NCI-H2029 (cell line): ENCODE results near the gene POTEI.
"Not testable (repeated sequence)": the region's sequence is repeated elsewhere in the genome, so short reads cannot be mapped to it uniquely, and the experiment has no call there.

Experiments used
- DNase-seq: peaks from one replicate; lab custom pipeline; 2025; lab: John Stamatoyannopoulos, UW

Gene POTEI

DNA sequence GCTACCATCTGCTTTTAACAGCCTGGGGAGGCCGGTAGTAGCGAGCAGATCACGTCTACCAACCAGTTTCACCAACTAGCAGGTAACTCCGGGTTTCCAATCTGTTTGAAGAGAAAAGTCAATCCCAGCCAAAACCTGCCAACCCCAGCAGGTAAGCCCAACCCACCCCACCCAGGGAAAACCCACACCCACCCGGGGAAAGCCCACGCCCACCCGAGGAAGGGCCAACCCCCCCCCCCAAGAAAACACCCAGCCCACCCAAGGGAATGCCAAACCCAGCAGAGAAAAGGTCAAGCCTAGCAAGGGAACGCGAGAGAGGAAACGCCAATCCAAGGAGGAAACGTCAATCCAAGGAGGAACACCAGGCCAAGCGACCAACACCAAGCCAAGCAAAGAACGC lies at the start of gene POTEI:
TSS of gene POTEI (minus strand) at position 101 of the 400 bp plus-strand sequence. CDS start at position 8, 93 bp downstream.
- DNase-seq: not testable (repeated sequence)

DNA sequence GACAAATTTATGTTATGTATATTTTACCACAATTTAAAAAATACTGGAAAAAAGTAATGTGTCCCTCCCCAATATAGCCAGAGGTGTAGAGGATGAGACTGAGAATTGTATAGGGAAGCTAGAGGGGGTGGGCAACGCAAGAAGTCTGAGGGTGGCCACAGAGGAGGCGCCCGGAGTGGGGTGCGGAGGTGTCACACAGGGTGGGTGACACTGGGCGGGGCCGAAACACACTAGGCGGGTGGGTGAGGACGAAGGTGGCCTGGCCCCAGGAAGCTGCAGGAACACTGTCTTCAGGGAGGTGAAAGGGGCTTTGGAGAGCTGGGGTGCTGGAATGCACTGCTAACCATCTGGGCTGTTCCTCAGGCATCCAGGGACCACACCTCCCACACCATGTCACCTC lies 47.3 kb upstream of the POTEI start:
- not testable (repeated sequence) for DNase-seq

DNA sequence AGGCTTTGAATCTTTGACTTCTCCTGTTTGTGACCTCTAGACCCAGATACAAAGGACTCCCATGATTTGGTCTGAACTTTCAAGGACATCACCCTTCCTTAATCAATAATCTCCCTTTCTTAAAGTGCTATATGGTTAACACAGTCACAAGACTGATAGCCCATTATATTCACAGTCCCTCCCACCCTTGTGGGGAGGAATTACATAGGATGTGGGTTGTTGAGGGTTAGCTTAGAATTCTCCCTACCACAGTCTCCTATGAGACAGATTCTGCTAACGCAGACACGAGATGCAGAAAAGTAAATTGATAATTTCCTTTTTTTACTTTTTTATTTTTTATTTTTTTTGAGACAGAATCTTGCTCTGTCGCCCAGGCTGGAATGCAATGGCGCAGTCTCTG lies 45.0 kb upstream of the POTEI start:
- not testable (repeated sequence) for DNase-seq

DNA sequence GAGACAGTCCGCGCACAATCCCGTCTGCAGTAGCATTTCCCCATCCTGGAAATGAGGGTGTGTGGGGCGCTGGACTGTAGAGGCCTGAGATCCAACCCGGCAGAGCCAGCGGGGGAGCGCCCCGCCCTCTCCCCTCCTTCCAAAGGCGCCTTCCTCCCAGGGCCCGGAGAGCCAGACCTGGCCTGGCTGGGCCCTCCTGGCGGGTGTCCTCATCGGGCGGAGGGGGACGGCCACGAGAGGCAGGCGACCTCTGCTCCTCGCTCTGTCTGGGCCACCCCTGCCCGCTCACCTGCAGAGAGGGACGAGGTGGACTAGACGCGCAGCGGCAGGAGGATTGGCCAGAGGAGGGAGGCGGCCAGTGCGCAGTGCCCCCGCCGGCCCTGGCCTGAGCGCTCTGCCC lies 40.3 kb upstream of the POTEI start:
- DNase-seq: not testable (repeated sequence)

DNA sequence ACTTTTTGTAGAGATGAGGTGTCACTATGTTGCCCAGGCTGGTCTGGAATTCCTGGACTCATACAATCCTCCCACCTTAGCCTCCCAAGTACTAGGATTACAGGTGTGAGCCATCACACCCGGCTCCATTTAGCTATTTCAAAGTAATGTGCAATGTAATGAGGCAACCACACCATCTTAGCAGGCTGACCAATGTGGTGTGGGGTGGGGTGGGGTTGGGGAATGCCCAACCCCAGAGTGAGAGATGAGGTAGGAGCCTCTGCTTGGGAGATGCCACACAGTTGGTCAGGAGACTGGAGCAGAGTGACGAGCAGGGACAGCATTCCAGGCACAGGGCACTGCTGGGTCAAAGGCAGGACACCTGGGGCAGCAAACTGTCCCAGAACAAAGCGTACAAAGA lies 39.3 kb upstream of the POTEI start:
- DNase-seq: not testable (repeated sequence)

DNA sequence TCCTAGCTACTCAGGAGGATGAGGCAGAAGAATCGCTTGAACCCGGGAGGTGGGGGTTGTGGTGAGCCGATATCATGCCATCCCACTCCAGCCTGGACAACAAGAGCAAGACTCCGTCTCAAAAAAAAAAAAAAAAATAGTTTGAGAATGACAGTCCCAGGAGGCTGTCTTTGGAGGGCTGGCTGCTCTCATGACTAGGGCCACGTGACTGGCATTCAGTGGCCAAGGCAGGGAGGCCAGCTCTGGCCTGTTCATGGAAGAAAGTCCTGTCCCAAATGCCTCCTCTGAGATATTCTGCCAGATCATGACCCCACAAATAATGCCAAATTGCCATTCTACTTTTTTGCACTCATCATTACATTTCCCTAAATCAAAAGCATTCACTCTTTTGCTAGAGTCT lies 35.9 kb upstream of the POTEI start:
- not testable (repeated sequence) for DNase-seq

DNA sequence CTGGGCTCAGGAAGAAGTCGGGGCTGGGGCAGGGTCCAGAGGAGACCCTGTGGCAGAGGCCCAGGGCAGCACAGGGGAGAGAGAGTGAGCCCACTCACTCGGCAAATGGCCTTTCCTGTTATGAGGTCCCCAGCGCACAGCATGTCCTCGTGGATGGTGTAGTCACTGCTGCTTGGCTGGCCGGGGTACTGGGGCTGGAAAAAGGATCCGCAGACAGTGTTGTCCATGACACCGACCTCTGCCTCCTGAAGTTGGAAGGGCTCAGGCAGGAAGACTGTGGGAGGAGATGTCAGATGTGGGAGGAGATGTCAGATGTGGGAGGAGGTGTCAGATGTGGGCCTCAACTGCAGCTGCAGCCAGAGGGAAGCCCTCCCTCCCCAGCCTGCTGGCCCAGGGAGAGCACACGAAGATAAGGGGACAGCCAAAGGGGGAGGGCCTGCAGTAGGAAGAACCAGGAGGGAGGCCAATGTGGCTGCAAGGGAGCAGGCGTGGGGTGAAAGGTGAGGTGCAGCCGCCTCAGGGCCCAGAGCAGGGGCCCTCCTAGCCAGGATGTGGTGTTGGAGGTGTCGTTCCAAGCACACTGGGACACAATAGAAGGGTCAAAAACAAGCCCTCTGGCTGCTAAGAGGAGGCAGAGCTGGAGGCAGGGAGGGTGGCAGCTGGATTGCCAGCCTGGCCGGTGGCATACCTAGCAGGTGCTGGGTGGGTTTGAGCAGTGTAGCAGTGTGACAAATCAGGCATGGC lies 34.8 kb upstream of the POTEI start:
- DNase-seq: not testable (repeated sequence)

DNA sequence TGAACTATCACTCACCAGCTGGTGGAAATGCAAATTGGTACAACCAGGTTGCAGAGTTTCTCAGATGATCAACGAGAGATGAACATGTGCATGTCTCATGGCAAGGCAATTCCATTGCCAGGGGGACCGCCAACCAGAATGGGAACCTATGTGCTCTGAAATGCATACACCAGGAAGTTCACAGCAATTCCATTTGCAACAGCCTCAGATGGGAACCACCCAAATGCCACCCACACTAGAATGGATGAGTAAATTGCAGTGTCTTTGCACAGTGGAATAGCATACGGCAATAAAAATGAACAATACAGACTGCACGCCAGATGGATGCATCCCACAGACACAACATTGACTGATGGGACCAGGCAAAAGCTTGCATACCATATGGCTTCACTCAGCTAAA lies 33.7 kb upstream of the POTEI start:
- DNase-seq: not testable (repeated sequence)

DNA sequence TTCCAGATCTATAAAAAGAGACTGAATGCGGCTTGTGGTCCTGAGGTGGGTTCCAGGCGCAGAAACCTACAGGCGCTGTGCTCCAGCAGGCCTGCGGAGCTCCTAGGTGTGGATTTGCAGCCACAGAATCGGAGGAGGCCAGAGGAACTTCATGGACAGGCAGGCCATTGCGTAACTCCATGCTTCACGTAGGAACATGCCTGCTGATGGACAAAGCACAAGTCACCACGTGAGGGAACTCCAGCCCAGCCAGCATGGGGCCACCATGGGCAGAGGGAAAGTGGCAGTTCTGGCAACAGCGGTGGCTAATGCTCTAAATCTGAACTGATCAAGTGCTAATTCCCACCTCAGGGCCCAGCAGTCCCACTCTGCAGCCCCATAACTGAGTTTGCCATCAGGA lies 29.1 kb upstream of the POTEI start:
- DNase-seq: not testable (repeated sequence)

DNA sequence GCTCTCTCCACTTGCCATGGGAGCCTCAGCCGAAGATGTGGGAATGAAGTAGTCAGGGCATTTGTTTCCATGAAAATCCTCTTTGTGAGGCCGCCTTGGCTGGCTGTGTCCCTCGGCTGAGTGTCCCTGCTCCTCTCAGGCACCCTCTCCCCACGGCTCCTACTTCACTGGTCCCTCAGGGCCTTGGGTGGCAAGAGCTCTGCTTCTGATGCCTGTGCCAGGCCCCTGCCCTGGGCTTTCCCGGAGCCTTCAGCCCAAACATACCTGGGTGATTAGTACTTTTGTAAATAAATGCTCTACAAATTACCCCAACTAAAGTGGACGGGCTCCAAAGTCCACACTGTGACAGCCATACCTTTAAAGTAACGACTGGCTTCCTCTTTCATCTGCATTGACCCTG lies 27.5 kb upstream of the POTEI start:
- not testable (repeated sequence) for DNase-seq

DNA sequence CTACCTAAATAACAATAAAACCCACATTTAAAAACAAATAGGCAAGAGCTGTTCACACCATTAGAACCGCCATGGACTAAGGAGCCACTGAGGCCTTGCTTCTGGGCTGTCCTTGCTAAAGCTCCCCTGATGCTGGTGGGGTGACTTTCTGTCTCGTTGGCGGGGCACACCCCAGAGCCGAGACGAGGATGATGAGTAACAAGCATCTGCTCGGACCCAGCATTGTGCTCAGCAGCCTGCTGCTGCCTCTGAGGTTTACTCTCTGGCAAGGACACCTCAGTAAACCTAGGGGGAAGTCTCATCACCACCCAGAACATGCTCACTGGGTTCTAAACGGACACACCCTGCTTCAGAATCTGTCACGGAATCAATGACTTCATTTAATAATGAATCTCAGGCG lies 22.5 kb upstream of the POTEI start:
- DNase-seq: not testable (repeated sequence)

DNA sequence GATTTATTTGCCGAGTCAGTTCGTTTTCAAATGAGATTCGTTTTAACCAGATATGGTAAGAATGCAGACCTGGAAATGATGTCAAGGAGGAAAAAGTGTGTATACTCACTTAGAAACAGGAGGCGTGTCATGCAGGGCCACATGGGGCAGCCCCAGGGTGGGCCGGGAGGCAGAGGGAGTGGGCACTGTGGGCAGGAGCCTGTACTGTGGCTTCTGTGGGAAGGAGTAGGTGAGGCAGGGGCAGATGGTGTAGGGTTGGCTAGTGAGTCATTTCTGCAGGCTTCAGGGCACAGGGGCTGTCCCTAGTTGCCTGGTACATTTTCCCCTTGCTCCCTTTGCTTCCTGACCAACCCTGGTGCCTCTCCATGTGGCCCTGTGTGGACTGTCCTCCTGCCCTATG lies 22.1 kb upstream of the POTEI start:
- not testable (repeated sequence) for DNase-seq

DNA sequence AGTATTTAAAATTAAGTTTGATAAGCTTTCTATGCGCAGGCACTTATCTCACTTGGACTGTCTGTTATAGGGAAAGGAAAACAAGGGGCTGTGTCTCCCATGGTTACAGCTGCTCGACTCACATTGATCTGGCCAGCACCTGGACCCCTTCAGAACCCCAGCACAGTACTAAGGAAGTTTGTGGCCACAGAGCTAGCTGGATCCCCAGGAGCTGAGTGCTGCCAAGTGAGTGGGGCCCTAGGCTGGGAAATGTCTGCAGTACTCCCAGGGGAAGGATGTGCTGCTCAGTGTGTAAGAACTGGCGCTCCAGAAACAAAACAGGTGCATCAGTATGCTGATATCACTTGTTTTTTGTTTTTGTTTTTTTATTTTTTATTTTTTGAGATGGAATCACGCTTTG lies 21.1 kb upstream of the POTEI start:
- not testable (repeated sequence) for DNase-seq

DNA sequence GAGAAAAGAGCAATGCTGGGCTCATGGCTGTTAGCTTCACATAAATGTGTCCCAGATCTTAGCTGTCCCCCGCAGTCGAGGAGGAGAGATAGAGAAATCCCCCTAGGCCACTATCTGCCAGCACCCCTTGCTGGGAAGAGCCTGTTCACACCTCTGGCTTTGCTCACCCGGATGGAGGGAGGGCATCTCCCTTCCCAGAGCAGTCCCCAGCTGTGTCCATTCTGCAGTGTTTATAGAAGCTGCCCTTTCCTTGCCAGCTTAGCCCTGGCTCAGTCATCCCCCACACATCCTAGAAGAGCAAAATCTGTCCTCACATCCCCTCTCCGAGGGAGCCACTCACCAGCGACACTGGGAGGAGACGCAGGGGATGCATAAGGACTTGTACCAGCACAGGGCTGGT lies 20.4 kb upstream of the POTEI start:
- not testable (repeated sequence) for DNase-seq

DNA sequence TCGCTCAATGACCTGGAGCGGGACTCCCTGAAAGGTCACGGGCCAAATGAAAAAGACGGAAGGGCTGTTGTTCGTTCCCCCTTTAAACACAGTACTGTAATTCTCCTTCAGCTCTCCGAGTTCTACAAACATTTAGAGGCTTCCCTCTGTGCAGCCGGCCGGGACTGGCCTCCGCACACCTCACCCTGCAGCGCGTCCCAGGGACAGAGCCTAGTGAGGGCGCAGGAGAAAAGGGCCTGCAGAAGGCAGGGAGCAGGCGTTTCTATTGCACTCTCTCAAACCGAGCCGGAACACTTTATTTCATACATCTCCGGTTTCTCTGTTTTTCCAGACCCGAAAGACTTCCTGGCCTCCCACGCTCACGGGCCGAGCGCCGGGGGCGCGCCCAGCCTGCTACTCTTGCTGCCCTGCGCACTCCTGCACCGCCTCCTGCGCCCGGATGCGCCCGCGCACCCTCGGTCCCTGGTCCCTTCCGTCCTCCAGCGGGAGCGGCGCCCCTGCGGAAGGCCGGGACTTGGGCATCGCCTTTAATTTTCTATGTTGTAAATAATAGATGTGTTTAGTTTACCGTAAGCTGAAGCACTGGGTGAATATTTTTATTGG lies 18.3 kb upstream of the POTEI start:
- DNase-seq: not testable (repeated sequence)

DNA sequence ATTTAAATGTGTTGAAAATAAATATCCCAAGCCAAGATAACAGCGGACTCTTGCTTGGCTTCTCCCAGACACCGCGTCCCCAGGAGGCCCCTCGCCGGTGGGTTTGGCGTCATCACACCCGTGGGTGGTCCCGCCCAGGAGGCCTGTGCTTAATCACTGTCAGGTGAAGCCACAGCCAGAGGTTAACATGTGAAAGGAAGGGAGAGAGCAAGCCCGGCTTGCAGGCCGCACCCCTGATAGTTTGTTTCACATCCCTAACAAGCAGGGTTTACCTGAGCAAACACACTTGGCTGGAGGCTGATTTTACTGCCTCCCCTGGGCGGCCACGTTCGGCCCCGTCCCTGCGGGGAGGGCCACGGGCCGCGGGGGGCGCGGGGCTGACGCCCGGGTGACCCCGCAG lies 13.3 kb upstream of the POTEI start:
- not testable (repeated sequence) for DNase-seq

DNA sequence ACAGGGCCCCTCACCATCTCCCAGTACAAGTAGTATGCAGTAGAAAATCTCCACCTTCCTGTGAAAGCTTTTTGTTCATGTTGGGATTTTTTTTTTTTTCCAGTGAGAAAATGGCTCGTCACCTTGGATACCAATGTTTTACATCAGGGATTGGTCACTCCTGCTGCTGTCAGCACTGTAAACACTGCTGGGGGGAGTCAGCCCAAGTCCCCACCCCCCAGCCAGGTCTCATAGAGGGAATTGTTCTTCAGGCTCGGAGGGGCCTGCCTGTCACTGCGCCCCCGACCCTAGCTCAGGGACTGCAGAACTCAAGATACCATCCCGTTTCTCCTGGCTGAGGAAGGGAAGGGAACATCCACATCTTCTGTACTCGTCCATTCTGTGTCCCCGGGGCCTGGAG lies 11.9 kb upstream of the POTEI start, which contains the start of gene CFC1B:
TSS of gene CFC1B (plus strand) at position 231 of the 400 bp plus-strand sequence. CDS start 263 bp downstream, outside the sequence.
- not testable (repeated sequence) for DNase-seq

DNA sequence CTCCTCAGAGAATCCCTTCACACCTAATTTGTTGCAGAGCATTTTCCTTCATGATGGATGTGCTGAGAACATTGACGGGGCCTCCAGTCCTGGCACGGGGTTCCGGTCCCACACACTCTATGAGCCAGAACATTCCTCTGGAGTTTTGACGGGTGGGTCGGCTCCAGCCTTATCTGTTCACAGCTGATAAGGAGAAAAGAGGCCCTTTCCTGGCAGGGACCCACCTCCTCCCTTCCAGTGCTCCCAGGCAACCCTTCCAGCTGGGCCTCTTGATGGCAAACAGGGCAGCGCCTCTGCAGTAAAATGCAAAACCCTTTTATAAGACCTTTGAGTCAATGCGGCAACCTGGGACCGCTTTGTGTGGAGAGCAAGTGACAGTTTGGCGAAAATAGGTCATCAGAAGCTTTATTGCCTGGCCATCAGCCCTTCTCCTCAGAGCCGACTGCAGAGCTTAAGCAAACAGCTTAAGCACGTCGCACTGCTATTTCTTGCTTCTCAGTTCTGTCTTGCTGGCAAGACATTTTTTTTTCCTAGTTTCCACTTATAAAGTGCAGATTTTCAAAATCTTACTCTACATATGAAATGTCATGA lies 9.5 kb upstream of the POTEI start:
- not testable (repeated sequence) for DNase-seq

DNA sequence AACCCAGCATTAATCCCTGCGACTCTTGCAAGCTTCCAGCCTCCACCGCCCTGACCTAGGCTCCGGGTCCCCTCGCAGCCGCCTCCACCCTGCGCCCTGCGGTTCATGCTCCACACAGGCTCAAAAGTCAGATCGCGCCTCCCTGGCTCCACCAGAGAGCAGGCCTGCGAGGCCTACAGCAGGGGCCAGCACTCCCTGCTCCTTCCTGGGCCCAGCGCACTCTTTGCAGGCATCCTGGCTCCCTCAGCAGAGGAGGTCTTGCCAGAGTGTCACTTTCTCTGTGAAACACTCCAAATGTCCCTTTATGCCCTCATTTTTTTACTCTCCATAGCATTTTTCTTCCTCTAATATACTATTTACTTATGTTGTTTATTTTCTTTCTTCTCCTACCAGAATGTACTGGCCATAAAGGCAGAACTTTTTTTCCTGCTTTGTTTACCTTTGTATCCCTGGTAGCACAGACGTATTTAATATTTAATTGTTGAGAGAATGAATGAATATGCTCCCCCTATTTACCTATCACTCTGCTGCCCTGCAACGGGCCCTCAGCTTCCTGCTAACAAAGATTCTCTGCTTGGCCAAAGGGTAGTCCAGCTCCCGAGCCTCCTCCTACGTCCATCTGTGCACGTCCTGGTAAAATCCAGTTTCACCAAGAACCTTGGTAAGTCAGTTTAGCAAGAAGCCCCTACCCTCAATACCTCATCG lies 2.8 kb upstream of the POTEI start:
- not testable (repeated sequence) for DNase-seq

DNA sequence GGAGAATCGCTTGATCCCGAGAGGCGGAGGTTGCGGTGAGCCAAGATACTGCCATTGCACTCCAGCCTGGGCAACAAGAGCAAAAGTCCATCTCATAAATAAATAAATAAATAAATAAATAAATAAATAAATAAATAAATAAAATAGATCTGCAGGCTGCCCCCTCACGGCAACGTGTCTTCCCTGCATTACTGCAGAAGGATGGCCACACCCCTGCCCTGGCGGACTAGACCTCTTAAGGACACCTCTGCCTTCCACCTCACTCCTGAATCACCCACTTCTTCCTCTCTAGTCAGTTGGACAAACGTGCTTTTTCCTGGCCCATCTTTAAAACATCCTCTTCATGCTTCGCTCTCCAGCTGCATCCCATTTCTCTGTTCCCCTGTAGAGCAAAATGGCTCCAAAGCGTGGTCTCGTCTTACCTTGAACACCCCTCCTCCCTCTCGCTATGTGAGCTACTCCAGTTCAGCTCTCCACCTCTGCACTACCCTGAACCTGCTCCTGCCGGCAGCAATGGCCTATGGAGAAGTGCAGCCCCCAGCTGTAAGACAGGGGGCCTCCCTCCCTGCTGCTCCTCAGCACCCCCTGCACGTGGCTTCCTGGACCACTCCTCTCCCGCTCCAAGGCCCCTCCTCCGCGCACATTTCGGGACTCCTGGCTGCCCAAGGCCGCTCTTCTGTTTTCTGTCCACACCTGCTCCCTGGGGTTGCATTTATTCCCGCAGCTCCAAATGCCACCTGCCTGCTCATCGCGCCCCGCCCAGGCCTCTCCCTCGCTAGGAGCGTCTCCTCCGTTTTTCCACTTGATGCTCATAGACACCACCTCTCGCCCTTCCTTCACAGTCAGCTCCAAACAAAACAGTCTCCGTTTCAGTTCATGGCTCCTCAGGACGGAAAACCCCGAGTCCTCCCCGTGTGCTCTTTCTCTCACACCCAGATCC lies 1.9 kb upstream of the POTEI start:
- DNase-seq: not testable (repeated sequence)

DNA sequence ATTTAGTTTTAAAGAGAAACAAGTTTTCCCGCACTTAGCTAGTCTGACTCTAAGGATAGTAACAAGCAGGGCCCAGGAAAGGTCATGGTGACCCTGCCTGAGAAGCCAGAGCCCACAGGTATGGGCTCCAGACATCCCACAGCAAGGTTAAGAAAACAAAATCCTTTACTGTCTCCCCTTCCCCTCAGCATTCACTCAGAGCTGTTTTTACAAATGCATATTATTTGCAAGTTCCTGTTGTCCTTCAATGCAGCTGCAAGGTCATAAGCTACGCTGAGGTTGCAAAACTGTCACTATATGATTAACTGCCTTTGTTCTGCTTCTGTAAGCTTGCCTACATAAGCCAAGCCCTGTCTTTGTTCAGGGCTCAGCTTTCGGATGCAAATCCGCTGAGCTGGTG lies 18.1 kb downstream of the POTEI start:
- not testable (repeated sequence) for DNase-seq
